DOHH2 (cell line): ENCODE results near the gene DIS3L2.

Experiments
- H3F3A ChIP-seq: fragments of 200-600 bp; sonication (generic), shearing (Covaris generic); 2 replicates; pipeline ENCODE4 v1.6.0; 2016; ENCODE audit warnings: antibody characterized with exemption, mild to moderate bottlenecking; ENCODE audit not compliant: control insufficient read depth, insufficient read depth
- H3K27ac ChIP-seq: fragments of 200-600 bp; sonication (generic); 2 replicates; pipeline ENCODE4 v1.5.1; 2014; ENCODE audit warnings: low read depth, mild to moderate bottlenecking, low read length, moderate library complexity
- H3K27me3 ChIP-seq: fragments of 200-600 bp; sonication (generic); 2 replicates; pipeline ENCODE4 v1.6.1; 2014; ENCODE audit warnings: mild to moderate bottlenecking, low read length, mixed read lengths; ENCODE audit not compliant: control insufficient read depth
- H3K36me3 ChIP-seq: fragments of 200-600 bp; sonication (generic); 2 replicates; pipeline ENCODE4 v1.6.1; 2014; ENCODE audit warnings: mild to moderate bottlenecking, low read length, moderate library complexity, mixed read lengths; ENCODE audit not compliant: control insufficient read depth
- H3K4me1 ChIP-seq: fragments of 200-600 bp; sonication (generic); 2 replicates; pipeline ENCODE4 v1.6.1; 2014; ENCODE audit warnings: mild to moderate bottlenecking, low read length, mixed read lengths; ENCODE audit not compliant: control insufficient read depth
- H3K4me2 ChIP-seq: fragments of 200-600 bp; sonication (generic); 2 replicates; pipeline ENCODE4 v1.6.0; 2014; ENCODE audit warnings: mild to moderate bottlenecking, low read length, moderate library complexity
- H3K4me3 ChIP-seq: fragments of 200-600 bp; sonication (generic); 2 replicates; pipeline ENCODE4 v1.5.1; 2014; ENCODE audit warnings: mild to moderate bottlenecking, low read length, mixed read lengths
- H3K79me2 ChIP-seq: fragments of 200-600 bp; sonication (generic); 2 replicates; pipeline ENCODE4 v1.6.1; 2014; ENCODE audit warnings: mild to moderate bottlenecking, low read length, mixed read lengths; ENCODE audit not compliant: control insufficient read depth
- H3K9me2 ChIP-seq: fragments of 200-600 bp; sonication (generic); replicated peaks from 2 replicates; pipeline ENCODE4 v1.6.1; 2014; ENCODE audit warnings: mild to moderate bottlenecking, low read length, mixed read lengths; ENCODE audit not compliant: control insufficient read depth
- H3K9me3 ChIP-seq: fragments of 200-600 bp; sonication (generic); 2 replicates; pipeline ENCODE4 v1.6.1; 2014; ENCODE audit warnings: antibody characterized with exemption, low read length, mixed read lengths; ENCODE audit not compliant: control insufficient read depth, insufficient read depth
- H4K20me1 ChIP-seq: fragments of 200-600 bp; sonication (generic); 2 replicates; pipeline ENCODE4 v1.6.0; 2014; ENCODE audit warnings: low read depth, mild to moderate bottlenecking, antibody characterized with exemption, low read length, moderate library complexity; ENCODE audit not compliant: control insufficient read depth, insufficient read depth
- EZH2phosphoT487 ChIP-seq: fragments of 200-600 bp; sonication (generic); IDR thresholded peaks from 2 replicates; pipeline ENCODE4 v1.6.1; 2017; ENCODE audit warnings: borderline replicate concordance, mild to moderate bottlenecking, antibody characterized with exemption, low read length, moderate library complexity, mixed read lengths
- TF ChIP-seq, protein P1 (sequence below): fragments of 200-600 bp; sonication (generic); IDR thresholded peaks from one replicate; pipeline ENCODE4 v1.5.1; 2014; ENCODE audit warnings: antibody characterized with exemption, mild to moderate bottlenecking, low read depth, low read length; ENCODE audit not compliant: poor library complexity, severe bottlenecking

DIS3L2 gene

DNA sequence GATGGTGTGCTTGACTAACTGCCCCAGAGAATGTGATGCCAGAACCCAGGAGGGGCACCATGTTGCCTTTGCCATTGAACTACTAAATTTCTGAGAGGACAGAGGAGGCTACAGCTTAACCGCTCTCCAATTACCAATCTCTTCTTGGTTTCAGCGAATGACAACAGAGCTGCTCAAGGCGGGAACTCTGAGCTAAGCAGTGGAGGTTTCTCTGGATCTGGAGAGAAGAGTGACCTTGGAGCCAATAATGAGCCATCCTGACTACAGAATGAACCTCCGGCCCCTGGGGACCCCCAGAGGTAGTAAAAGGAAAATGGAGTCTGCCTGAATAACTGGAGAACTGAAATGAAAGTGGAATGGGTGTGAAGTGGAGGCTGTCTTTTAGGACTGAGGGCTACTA, 53.2 kb downstream of the DIS3L2 start:
- Histone ChIP-seq H4K20me1 (no peaks in the 10 kb centered on the region), H3K4me1 (peaks cover 31% of the 10 kb centered on the region), H3K9me2 (no peaks in the 10 kb centered on the region), H3K4me3 (no peak overlapping the region), H3K27ac (no peak overlapping the region), H3K36me3 (peaks cover 21% of the 10 kb centered on the region), H3K27me3 (no peaks in the 10 kb centered on the region), H3K4me2 (peak overlapping the region; percentile 27; the same call in 1 of the 2 replicates), H3K79me2 (peaks cover 25% of the 10 kb centered on the region), H3F3A (no peaks in the 10 kb centered on the region), H3K9me3 (no peaks in the 10 kb centered on the region)
- no peak for TF ChIP-seq EZH2phosphoT487
- TF ChIP-seq, protein P1, sequence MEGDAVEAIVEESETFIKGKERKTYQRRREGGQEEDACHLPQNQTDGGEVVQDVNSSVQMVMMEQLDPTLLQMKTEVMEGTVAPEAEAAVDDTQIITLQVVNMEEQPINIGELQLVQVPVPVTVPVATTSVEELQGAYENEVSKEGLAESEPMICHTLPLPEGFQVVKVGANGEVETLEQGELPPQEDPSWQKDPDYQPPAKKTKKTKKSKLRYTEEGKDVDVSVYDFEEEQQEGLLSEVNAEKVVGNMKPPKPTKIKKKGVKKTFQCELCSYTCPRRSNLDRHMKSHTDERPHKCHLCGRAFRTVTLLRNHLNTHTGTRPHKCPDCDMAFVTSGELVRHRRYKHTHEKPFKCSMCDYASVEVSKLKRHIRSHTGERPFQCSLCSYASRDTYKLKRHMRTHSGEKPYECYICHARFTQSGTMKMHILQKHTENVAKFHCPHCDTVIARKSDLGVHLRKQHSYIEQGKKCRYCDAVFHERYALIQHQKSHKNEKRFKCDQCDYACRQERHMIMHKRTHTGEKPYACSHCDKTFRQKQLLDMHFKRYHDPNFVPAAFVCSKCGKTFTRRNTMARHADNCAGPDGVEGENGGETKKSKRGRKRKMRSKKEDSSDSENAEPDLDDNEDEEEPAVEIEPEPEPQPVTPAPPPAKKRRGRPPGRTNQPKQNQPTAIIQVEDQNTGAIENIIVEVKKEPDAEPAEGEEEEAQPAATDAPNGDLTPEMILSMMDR, result no peak

DNA sequence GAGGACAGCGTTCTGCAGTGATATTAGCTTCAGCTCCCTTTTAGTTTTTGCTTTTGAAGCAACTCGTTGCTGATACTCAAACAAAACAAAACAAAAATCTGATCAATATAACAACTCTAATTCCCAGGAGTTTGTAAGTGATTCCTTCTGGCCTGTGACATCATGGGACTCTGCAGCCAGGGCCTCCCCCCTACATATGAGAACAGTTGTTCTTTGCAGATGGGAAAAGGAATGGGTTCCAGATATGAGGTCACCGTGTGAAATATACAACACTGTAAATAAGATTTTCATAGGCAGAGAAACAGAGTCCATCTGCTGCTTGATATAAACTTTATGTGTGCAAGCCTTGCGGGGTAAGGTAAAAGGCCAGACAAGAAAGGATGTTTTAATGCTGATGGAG, 56.7 kb downstream of the DIS3L2 start:
- TF ChIP-seq EZH2phosphoT487, result no peak
- TF ChIP-seq, protein P1, result no peak
- no peaks in the 10 kb centered on the region for H4K20me1 ChIP-seq
- H3K27me3 ChIP-seq, result no peaks in the 10 kb centered on the region
- H3K79me2 ChIP-seq, result peaks cover 5% of the 10 kb centered on the region; the same call in 1 of the 2 replicates
- H3F3A ChIP-seq, result no peaks in the 10 kb centered on the region
- no peaks in the 10 kb centered on the region for H3K9me3 ChIP-seq
- H3K4me2 ChIP-seq, result no peak overlapping the region
- no peak overlapping the region for H3K4me3 ChIP-seq
- peaks cover 23% of the 10 kb centered on the region for H3K4me1 ChIP-seq
- no peak overlapping the region for H3K27ac ChIP-seq
- no peaks in the 10 kb centered on the region for H3K9me2 ChIP-seq
- peaks cover 37% of the 10 kb centered on the region for H3K36me3 ChIP-seq

DNA sequence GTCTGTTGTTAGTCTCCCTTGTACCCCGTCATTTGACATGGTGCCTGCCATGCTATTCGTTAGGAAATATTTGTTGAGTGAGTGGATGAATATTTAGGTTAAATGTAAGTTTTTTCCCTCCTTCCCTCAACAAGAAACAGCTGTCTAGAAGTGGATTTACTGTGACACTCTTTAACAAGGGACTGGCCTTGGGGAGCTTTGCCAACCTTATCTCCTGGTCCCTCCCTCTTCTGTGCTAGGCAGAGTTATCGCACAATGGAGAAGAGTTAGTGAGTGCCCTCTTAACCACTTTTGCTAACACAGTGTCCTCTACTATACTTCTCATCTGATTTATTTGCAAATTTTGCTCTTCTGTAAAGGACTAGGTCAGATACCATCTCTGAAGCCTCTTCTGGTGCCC, 61.2 kb downstream of the DIS3L2 start:
- Histone ChIP-seq H3K4me2 (no peak overlapping the region), H3K9me3 (no peaks in the 10 kb centered on the region), H3K27me3 (no peaks in the 10 kb centered on the region), H3K4me1 (no peaks in the 10 kb centered on the region), H3K79me2 (no peaks in the 10 kb centered on the region), H3K9me2 (no peaks in the 10 kb centered on the region), H3F3A (no peaks in the 10 kb centered on the region), H4K20me1 (no peaks in the 10 kb centered on the region), H3K36me3 (peaks cover 40% of the 10 kb centered on the region), H3K27ac (no peak overlapping the region), H3K4me3 (no peak overlapping the region)
- TF ChIP-seq, protein P1, result no peak
- TF ChIP-seq EZH2phosphoT487, result no peak
